Measurements from ENCODE around the gene RNASEH2A. TPM values are rescaled to one million over a fixed set of nuclear protein-coding genes. Genes with fewer than 3 reads are reported as not detected.
A peak's percentile ranks its signal among the peaks of the same experiment; 100 is the strongest.

RNASEH2A gene
- total RNA-seq, 2 experiments from 2014 or later = 53.4 to 58.8 TPM

DNA sequence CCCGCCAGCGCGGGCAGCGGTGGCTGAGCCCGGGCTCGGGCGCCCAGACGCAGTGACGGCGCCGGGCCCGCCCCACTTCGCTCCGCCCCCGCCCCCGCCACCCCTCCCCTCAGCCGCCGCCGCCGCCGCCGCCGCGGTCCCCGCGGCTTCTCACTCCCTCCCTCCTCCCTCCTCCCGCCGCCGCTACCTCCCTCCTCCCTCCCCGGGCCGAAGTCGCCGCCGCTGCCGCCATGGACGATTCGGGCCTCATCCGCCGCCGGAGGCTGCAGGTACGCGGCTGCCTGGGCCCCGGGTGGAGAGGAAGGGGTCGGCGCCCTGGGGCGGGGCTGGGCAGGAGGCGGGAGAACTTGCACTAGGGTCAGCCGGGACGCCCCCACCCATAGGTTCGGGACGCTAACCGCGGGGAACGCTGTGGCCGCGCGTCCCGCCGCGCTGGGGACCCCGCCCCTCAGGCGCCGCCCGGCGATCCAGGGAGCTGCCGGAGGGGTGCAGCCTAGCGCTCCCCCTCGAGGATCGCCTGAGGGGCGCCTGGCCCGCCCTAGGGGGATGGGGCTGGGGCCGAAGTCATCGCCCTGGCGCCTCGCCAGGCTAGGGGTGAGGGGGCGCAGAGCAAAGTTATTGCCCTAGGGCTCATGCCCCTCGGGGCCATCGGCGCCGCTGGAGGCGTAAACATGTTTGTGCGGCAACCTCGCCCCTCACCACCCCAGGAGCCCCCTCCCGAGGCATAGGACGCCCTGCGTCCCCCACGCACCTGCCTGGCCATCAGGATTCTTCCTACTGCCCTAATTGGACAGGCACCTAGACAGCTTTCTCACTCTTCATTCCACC is 27.6 kb downstream of the RNASEH2A start:
- Mint-ChIP-seq H3K4me3 (no peak overlapping the region), H3K27me3 (peaks cover 82% of the 10 kb centered on the region), H3K9me3 (ENCODE audit: low read depth) (no peaks in the 10 kb centered on the region), H3K27ac (no peak overlapping the region), H3K4me1 (peaks cover 16% of the 10 kb centered on the region), H3K36me3 (no peaks in the 10 kb centered on the region)
- CTCF ChIA-PET = interaction anchor here (1.2 to 2.2 kb wide), 6 partner anchors 13 to 100 kb away, joined by 3 to 9 read pairs (median 5); partner anchors contain the start of genes RNASEH2A and TRIR
- DNase-seq (no peak), ATAC-seq (peak; percentile 7)

DNA sequence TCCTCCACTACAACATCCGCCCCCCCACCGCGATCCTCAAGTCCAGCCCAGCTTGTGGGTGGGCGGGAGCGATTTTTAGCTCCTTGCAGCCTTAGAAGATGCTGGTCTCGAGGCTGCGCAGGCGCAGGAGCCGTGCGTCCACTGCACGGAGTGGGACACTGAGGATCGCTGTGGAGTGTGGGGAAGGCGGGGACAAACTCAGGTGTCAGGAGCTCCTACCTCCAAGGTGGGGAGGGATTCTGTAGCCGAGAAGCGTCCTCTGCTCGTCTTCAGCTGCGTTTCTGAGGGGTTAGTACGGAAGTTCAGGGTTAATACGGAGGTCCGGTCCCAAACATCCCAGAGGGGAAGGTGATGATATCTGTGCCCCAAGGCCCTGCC is 28.2 kb downstream of the RNASEH2A start, which contains the start of gene RTBDN:
TSS of gene RTBDN (minus strand) at position 14 of the 378 bp plus-strand sequence. CDS start 4,600 bp downstream, outside the sequence.
- Mint-ChIP-seq H3K4me1 (peaks cover 22% of the 10 kb centered on the region), H3K27me3 (peaks cover 83% of the 10 kb centered on the region), H3K36me3 (no peaks in the 10 kb centered on the region), H3K9me3 (ENCODE audit: low read depth) (no peaks in the 10 kb centered on the region), H3K27ac (no peak within 1 kb of the TSS), H3K4me3 (no peak within 1 kb of the TSS)
- DNase-seq (no peak), ATAC-seq (no peak)
- CTCF ChIA-PET = interaction anchor here (0.6 to 2.2 kb wide), 7 partner anchors 13 to 100 kb away, joined by 3 to 9 read pairs (median 4); partner anchors contain the start of genes RNASEH2A and TRIR

DNA sequence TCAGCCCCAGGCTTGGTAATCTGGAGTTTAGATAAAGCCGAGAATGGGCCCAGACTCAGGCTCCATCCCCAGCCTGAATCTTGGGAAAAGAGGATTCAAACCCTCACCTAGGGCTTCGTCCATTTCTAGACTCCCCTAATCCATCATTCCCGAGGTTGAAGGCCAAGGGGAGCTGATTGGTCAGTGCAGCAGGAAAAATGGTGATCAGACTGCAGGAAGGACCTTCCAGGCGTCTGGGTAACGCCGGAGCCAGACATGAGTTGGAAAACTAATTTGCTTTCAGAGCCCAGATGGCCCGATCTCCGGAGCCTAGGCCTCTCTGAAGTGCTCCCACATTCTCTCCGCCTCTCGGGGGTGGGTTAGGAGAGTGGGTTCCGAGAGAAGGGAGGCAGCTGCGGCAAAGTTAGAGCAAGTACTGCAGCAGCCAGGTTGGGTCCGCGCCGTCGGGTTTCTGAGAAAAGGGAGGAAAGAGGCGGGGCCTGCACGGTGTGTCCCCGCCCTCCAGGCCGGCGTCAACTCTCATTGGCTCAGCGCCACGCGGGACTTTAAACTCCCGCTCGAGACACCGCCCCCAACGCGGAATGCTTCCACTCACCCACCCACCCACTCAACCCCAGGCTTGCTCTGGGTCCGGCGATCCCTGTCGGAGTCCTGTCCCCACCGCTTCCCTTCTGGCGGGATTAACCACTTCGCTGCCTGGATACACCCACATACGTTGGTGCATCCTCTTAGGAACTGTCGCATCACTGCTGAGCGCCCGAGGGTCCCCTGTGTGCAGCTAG is 28.8 kb downstream of the RNASEH2A start:
- CTCF ChIA-PET = interaction anchor here (0.6 to 2.4 kb wide), 7 partner anchors 12 to 101 kb away, joined by 3 to 18 read pairs (median 6); partner anchors contain the start of genes RNASEH2A and TRIR
- no peaks in the 10 kb centered on the region for H3K36me3 Mint-ChIP-seq
- peaks cover 22% of the 10 kb centered on the region for H3K4me1 Mint-ChIP-seq
- H3K4me3 Mint-ChIP-seq = no peak overlapping the region
- H3K27me3 Mint-ChIP-seq = peaks cover 83% of the 10 kb centered on the region
- no peaks in the 10 kb centered on the region for H3K9me3 Mint-ChIP-seq (ENCODE audit: low read depth)
- DNase-seq (no peak), ATAC-seq (no peak)
- H3K27ac Mint-ChIP-seq = no peak overlapping the region

DNA sequence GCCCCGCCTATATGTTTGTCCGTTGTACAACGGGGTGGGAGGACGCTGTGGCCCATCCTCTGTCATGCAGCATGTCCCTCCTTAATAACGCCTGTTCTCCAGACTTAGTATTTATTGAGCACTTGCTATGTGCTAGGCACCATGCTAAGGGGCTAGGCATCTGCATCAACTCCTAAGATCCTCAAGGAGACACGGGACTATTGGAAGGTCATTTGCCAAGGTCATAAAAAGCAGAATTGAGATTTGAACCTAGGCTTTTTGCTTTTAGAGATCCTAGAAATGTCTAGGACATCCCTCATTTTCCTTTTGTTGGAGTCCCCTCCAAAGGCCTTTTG is 30.1 kb downstream of the RNASEH2A start:
- Mint-ChIP-seq H3K9me3 (ENCODE audit: low read depth) (no peaks in the 10 kb centered on the region), H3K4me1 (peaks cover 30% of the 10 kb centered on the region), H3K36me3 (no peaks in the 10 kb centered on the region), H3K27ac (no peak overlapping the region), H3K27me3 (peaks cover 84% of the 10 kb centered on the region), H3K4me3 (no peak overlapping the region)
- CTCF ChIA-PET = interaction anchor here (0.6 to 2.4 kb wide), 9 partner anchors 11 to 159 kb away, joined by 3 to 18 read pairs (median 3); partner anchors contain the start of gene GCDH
- no peak for DNase-seq
- ATAC-seq = no peak

DNA sequence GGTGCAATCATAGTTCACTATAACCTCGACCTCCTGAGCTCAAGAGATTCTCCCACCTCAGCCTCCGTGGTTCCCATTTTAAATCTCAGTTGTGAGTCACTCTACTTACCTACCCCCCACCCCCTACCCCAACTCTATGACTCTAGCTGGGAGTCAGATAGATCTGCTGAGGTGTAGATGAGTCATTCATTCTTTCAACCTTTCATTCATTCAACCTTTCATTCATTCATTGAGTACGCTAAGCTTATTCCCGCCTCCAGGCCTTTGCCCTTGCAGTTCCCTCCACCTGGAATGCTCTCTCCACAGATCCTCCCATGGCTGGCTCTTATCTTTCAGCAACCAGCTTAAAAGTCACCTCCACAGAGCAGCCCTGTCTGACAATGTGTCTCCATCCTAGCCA is 30.8 kb downstream of the RNASEH2A start:
- Mint-ChIP-seq H3K4me3 (no peak overlapping the region), H3K27ac (no peak overlapping the region), H3K27me3 (peaks cover 82% of the 10 kb centered on the region), H3K36me3 (no peaks in the 10 kb centered on the region), H3K4me1 (peaks cover 31% of the 10 kb centered on the region), H3K9me3 (ENCODE audit: low read depth) (no peaks in the 10 kb centered on the region)
- DNase-seq = no peak
- CTCF ChIA-PET = interaction anchor here (0.6 to 2.4 kb wide), 11 partner anchors 9 to 159 kb away, joined by 3 to 18 read pairs (median 3); no protein-coding TSS in a partner anchor
- no peak for ATAC-seq

DNA sequence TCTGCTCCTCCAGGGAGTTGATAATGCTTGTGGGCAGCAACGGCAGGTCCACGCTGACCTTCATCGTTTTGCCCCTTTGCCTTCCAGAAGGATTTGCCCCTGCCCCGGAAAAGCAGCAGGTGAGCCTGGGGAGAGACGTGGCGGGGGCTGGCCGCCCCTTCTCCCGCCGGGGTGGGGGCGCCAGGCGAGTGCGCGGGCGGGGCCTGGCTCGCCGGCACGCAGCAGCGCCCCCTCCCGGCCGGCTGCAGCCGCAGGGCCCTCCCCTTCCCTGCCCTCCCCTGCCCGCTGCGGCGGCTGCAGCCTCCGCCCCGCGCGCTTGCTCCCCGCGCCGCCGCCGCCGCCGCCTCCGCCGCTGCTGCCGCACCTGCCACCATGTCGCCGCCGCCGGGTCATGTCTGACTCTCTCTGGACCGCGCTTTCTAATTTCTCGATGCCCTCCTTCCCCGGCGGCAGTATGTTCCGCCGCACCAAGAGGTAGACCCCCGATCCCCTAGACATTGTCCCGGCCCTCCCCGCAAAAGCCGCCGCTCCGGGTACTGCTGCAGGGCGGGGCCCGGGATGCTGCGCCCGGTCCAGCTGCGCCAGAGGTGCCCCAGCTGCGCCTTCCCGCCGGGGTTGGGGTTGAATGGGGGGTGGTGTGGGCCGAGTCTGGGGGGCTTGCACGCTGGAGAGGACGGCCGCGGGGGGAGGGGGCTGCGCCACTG is 31.9 kb downstream of the RNASEH2A start, which contains the start of gene MAST1:
TSS of gene MAST1 (plus strand) at position 334 of the 704 bp plus-strand sequence. CDS start at position 392, 58 bp downstream.
- no peak within 1 kb of the TSS for H3K27ac Mint-ChIP-seq
- ATAC-seq (peak; percentile 65), DNase-seq (peak; percentile 57)
- H3K4me1 Mint-ChIP-seq = peaks cover 22% of the 10 kb centered on the region
- H3K9me3 Mint-ChIP-seq (ENCODE audit: low read depth) = no peaks in the 10 kb centered on the region
- no peaks in the 10 kb centered on the region for H3K36me3 Mint-ChIP-seq
- CTCF ChIA-PET = interaction anchor here (1.0 to 1.7 kb wide), 5 partner anchors 8 to 72 kb away, joined by 3 to 8 read pairs (median 3); no protein-coding TSS in a partner anchor
- peak within 1 kb of the TSS; percentile 22 for H3K4me3 Mint-ChIP-seq
- peaks cover 77% of the 10 kb centered on the region for H3K27me3 Mint-ChIP-seq

DNA sequence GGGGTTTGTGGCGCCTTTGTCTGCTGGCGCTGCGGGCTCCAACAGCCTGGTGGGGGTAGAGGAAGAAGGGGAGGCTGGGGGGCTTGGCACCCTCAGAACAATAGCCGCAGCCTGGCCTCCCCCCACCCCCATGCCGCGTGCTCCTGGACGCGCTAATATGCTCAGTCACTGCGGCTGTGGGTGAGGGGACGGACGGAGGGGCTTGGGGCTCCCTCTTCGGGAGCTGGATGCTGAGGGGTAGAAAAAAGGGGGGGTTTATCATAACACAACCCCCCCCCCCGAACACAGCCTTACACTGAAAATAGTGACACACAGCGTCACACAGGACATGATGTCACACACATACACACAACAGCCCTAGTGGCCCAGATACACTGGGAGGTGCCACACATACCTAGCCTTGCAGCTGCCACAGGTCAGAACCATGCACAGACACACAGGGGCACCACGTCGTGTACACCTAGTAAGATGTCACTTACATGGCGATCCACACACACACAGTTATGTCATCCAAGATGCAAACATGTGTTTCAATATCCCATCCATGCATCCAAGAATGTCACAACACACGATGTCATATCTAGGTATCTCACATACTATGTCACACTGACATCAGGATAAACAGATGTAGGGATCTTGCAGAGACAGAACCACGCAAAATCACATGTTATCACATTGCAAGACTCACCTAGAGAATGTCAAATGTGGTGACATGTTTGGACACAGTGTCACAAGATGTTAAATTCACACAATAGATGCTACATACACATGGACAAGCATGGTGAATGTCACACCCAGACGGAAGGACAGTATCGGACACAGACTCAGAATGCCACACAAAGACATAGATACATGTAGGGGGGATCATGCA is 32.7 kb downstream of the RNASEH2A start:
- Mint-ChIP-seq H3K4me1 (peaks cover 20% of the 10 kb centered on the region), H3K9me3 (ENCODE audit: low read depth) (no peaks in the 10 kb centered on the region), H3K4me3 (peak overlapping the region; percentile 9), H3K27me3 (peaks cover 77% of the 10 kb centered on the region), H3K27ac (no peak overlapping the region), H3K36me3 (no peaks in the 10 kb centered on the region)
- DNase-seq (peak; percentile 50), ATAC-seq (no peak)
- CTCF ChIA-PET = interaction anchor here (1.0 to 1.7 kb wide), 4 partner anchors 8 to 73 kb away, joined by 3 to 8 read pairs (median 3); no protein-coding TSS in a partner anchor

DNA sequence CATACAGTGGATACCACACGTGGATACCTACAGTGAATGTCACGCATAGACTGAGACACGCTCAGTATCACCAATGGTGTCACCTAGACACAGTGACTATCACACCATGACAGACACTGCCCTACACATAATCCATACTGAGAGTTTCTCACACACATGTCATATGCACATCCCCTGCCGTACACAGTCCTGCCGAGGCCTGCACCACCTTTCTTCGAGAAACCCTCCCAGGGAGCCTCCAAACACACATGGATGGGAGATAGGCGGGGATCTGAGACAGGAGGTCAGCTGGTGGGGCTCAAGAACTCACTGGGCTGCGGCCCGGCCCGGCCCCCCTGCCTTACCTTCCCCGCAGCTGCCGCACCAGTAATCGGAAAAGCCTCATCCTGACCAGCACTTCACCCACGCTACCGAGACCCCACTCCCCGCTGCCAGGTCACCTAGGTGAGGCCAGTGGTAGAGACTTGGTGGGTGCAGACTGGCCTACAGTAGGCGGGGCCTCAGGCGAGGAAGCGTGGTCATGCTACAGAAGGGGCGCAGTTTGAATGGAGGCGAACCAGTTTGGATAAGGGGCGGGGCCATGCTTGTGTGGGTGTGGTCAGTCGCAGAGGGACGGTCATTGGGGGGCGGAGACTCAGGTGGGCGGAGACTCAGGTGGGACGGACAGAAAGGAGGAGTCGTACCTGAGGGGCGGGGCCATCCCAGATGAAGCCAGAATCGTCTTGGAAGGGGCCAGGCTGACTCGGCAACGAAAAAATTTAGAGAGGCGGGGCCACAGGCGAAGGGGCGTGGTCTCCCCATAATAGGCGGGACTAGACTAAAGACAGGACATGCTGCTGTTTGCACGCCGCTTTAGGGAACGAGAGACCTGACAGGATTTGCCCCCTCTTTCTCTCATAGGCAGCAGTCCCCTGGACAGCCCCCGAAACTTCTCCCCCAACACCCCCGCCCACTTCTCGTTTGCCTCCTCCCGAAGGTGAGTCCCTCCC is 34.0 kb downstream of the RNASEH2A start:
- ATAC-seq (peak; percentile 68), DNase-seq (peak; percentile 76)
- Mint-ChIP-seq H3K9me3 (ENCODE audit: low read depth) (no peaks in the 10 kb centered on the region), H3K27me3 (peaks cover 69% of the 10 kb centered on the region), H3K4me1 (peaks cover 16% of the 10 kb centered on the region), H3K4me3 (no peak overlapping the region), H3K36me3 (no peaks in the 10 kb centered on the region), H3K27ac (no peak overlapping the region)
- CTCF ChIA-PET = interaction anchor here (1.7 kb wide), 1 partner anchor 42 kb away, joined by 3 read pairs; no protein-coding TSS in a partner anchor

DNA sequence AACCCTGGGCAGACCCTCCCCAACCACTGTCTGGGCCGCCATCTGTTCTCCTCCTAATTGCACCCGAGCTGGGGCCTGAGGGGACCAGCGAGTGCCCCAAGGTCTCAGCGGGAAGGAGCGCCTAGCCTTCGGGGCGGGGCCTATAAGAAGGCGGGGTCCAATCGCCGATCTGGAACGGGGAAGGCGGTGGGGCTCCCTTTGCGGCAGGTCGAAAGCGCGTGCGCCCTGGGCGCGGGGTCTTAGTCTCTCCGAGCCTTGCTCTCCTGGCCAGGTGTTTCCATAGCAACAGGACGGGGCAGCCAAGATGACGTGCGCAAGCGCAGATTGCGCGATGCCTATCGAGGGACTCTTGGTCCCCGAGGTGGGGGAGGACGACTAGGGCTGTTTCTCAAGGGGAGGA is 34.7 kb downstream of the RNASEH2A start:
- peak; percentile 45 for DNase-seq
- H3K36me3 Mint-ChIP-seq = no peaks in the 10 kb centered on the region
- H3K4me1 Mint-ChIP-seq = peaks cover 16% of the 10 kb centered on the region
- H3K9me3 Mint-ChIP-seq (ENCODE audit: low read depth) = no peaks in the 10 kb centered on the region
- H3K27ac Mint-ChIP-seq = no peak overlapping the region
- CTCF ChIA-PET = interaction anchor here (1.0 kb wide), 1 partner anchor 80 kb away, joined by 4 read pairs; no protein-coding TSS in a partner anchor
- peak overlapping the region; percentile 22 for H3K4me3 Mint-ChIP-seq
- ATAC-seq = peak; percentile 14
- peaks cover 63% of the 10 kb centered on the region for H3K27me3 Mint-ChIP-seq

DNA sequence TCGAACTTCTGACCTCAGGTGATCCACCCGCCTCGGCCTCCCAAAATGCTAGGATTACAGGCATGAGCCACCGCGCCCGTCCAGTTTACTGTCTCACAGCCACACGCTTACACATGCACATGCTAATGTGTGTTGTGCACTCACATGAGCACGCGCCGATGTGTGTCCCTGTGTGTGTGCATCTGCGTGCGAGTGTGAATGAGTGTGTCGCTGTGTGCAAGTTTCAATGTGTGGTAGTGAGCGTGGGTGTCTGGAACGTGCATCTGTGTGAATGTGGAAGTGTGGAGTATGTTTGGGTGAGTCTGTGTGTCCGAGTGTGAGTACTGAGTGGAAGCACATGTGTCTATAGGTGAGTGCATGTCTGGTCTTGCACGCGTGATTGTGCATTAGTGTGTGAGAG is 36.1 kb downstream of the RNASEH2A start:
- ATAC-seq (no peak), DNase-seq (no peak)
- Mint-ChIP-seq H3K4me1 (peaks cover 21% of the 10 kb centered on the region), H3K9me3 (ENCODE audit: low read depth) (no peaks in the 10 kb centered on the region), H3K36me3 (no peaks in the 10 kb centered on the region), H3K4me3 (no peak overlapping the region), H3K27ac (no peak overlapping the region), H3K27me3 (peaks cover 57% of the 10 kb centered on the region)
- CTCF ChIA-PET = no interaction called here

DNA sequence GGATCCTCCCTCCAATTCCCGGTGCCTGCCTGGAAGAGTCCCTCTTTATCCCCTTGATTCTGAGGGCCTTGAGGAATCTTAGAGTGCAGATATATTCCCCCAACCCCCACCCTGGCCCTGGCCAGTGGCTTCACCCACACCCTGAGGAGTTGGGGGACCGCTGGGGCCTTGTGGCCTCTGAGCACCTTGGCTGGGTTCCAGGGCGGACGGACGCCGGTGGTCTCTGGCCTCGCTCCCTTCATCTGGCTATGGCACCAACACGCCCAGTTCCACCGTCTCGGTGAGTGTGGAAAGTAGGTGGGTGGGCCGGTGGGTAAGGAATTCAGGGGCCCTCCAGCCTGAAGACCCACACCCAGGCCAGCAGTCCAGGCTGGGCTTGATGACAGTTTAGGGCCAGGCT is 36.9 kb downstream of the RNASEH2A start:
- H3K27me3 Mint-ChIP-seq = peaks cover 51% of the 10 kb centered on the region
- no peaks in the 10 kb centered on the region for H3K36me3 Mint-ChIP-seq
- CTCF ChIA-PET = interaction anchor here (7.9 kb wide), 1 partner anchor 85 kb away, joined by 123 read pairs; no protein-coding TSS in a partner anchor
- DNase-seq = no peak
- no peak for ATAC-seq
- no peak overlapping the region for H3K27ac Mint-ChIP-seq
- no peaks in the 10 kb centered on the region for H3K9me3 Mint-ChIP-seq (ENCODE audit: low read depth)
- H3K4me3 Mint-ChIP-seq = no peak overlapping the region
- peaks cover 24% of the 10 kb centered on the region for H3K4me1 Mint-ChIP-seq
